Ascending aorta (tissue), 2 donors: ENCODE results near the gene PDE8B. TPM values are rescaled to one million over a fixed set of nuclear protein-coding genes. Genes with fewer than 3 reads are reported as not detected.

Experiments
- DNase-seq, 2 donors: peaks; one replicate each; pipeline ENCODE4 v3.0.0-alpha.2; 2019; ENCODE audit warnings: low spot score in 2 of 2
- H3K27ac ChIP-seq, 2 donors: fragments of 200-600 bp; sonication (generic); one replicate each; pipeline ENCODE4 v1.5.1; 2016 to 2017; ENCODE audit warnings: mild to moderate bottlenecking in 1 of 2
- H3K27me3 ChIP-seq: fragments of 200-600 bp; sonication (generic); one replicate; pipeline ENCODE4 v1.5.1; 2017
- H3K36me3 ChIP-seq, 2 donors: fragments of 200-600 bp; sonication (generic); one replicate each; pipeline ENCODE4 v1.5.1; 2016
- H3K4me1 ChIP-seq, 2 donors: fragments of 200-600 bp; sonication (generic); one replicate each; pipeline ENCODE4 v1.5.1; 2016 to 2017; ENCODE audit warnings: mild to moderate bottlenecking in 1 of 2
- H3K4me3 ChIP-seq, 2 donors: fragments of 200-600 bp; sonication (generic); one replicate each; pipeline ENCODE4 v1.5.1; 2016 to 2017; ENCODE audit warnings: mild to moderate bottlenecking in 1 of 2
- H3K9me3 ChIP-seq, 2 donors: fragments of 200-600 bp; sonication (generic); one replicate each; pipeline ENCODE4 v1.5.1; 2016
- intact Hi-C: fragments of 100-400 bp; cut with DNase I; formaldehyde crosslinking; loops from one replicate; pipeline ENCODE4 v1.15.1; 2023
- total RNA-seq: library from RNA; depleted of rRNA; stranded (reverse); fragments of >200 nt; gene quantifications from one replicate; pipeline ENCODE4 v1.1.0, GENCODE V29; 2016
- TF ChIP-seq, protein P1 (sequence below), 3 experiments: fragments of 200-600 bp in 2 of 3; fragments of 450-650 bp in 1 of 3; sonication (generic) in 2 of 3; IDR thresholded peaks; one replicate each; pipeline ENCODE4 v1.5.1; 2016 to 2019; ENCODE audit warnings: antibody characterized with exemption in 3 of 3, mild to moderate bottlenecking in 1 of 3, moderate library complexity in 1 of 3

PDE8B gene
- total RNA-seq, 1 donor from 2014 or later: 28.1 TPM

DNA sequence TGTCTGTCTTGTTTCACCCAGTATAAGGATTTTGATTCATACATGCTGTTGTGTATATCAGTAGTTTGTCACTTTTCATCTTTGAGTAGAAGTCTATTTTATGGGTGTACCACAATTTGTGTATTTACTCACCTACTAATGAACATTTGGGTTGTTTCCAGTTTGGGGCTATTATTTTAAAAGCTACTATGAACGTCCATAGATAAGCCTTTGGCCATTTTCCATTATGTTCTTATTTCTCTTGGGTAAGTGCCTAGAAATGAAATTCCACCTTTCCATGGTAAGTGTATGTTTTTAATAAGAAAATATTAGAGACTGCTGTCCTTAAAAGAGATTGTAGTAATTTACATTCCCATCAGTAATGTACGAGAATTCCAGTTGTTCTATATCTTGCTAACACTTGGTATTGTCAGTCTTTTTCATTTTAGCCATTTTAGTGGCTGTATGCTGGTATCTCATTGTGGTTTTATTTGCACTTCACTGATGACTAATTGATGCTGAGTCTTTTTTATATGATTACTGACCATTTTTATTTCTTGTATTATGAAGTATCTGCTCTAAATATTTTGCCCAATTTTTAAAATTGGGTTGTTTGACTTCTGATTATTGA, 17.9 kb upstream of the PDE8B start:
- Histone ChIP-seq H3K4me3 (no peak overlapping the region), H3K4me1 (no peaks in the 10 kb centered on the region), H3K36me3 (no peaks in the 10 kb centered on the region), H3K9me3 (no peaks in the 10 kb centered on the region), H3K27me3 (no peaks in the 10 kb centered on the region), H3K27ac (no peak overlapping the region)
- no peak for DNase-seq
- intact Hi-C loops: no loop called here
- TF ChIP-seq, protein P1, sequence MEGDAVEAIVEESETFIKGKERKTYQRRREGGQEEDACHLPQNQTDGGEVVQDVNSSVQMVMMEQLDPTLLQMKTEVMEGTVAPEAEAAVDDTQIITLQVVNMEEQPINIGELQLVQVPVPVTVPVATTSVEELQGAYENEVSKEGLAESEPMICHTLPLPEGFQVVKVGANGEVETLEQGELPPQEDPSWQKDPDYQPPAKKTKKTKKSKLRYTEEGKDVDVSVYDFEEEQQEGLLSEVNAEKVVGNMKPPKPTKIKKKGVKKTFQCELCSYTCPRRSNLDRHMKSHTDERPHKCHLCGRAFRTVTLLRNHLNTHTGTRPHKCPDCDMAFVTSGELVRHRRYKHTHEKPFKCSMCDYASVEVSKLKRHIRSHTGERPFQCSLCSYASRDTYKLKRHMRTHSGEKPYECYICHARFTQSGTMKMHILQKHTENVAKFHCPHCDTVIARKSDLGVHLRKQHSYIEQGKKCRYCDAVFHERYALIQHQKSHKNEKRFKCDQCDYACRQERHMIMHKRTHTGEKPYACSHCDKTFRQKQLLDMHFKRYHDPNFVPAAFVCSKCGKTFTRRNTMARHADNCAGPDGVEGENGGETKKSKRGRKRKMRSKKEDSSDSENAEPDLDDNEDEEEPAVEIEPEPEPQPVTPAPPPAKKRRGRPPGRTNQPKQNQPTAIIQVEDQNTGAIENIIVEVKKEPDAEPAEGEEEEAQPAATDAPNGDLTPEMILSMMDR (IDR thresholded peaks at IDR 0.05): no peak

GRCh38 chr5:77194762-77195161, 15.7 kb upstream of the PDE8B start:
- H3K4me1 ChIP-seq: no peaks in the 10 kb centered on the region
- H3K27me3 ChIP-seq: no peaks in the 10 kb centered on the region
- H3K4me3 ChIP-seq: no peak overlapping the region
- no peak for DNase-seq
- TF ChIP-seq, protein P1 (IDR thresholded peaks at IDR 0.05): no peak
- peaks cover 0 to 10% of the 10 kb centered on the region in 2 donors for H3K9me3 ChIP-seq
- H3K36me3 ChIP-seq: no peaks in the 10 kb centered on the region
- intact Hi-C loops: no loop called here
- H3K27ac ChIP-seq: no peak overlapping the region

- Histone ChIP-seq H3K27ac (no peak overlapping the region), H3K27me3 (no peaks in the 10 kb centered on the region), H3K4me1 (no peaks in the 10 kb centered on the region), H3K9me3 (peaks cover 0 to 10% of the 10 kb centered on the region in 2 donors), H3K36me3 (no peaks in the 10 kb centered on the region), H3K4me3 (no peak overlapping the region)
- TF ChIP-seq, protein P1 (IDR thresholded peaks at IDR 0.05): no peak
- intact Hi-C loops: no loop called here
- no peak for DNase-seq
These were observed 12.5 kb upstream of the PDE8B start for GRCh38 chr5:77197840-77198554.

- TF ChIP-seq, protein P1 (IDR thresholded peaks at IDR 0.05): no peak
- Histone ChIP-seq H3K9me3 (peaks cover 0 to 10% of the 10 kb centered on the region in 2 donors), H3K4me1 (peaks cover 0 to 4% of the 10 kb centered on the region in 2 donors), H3K27me3 (no peaks in the 10 kb centered on the region), H3K4me3 (no peak overlapping the region), H3K36me3 (no peaks in the 10 kb centered on the region), H3K27ac (no peak overlapping the region)
- intact Hi-C loops: no loop called here
- no peak for DNase-seq
These were observed 9.8 kb upstream of the PDE8B start for GRCh38 chr5:77200663-77201062.

- H3K9me3 ChIP-seq: peaks cover 0 to 10% of the 10 kb centered on the region in 2 donors
- H3K27ac ChIP-seq: no peak overlapping the region
- H3K36me3 ChIP-seq: no peaks in the 10 kb centered on the region
- TF ChIP-seq, protein P1 (IDR thresholded peaks at IDR 0.05): no peak
- H3K4me1 ChIP-seq: peaks cover 0 to 4% of the 10 kb centered on the region in 2 donors
- no peaks in the 10 kb centered on the region for H3K27me3 ChIP-seq
- no peak for DNase-seq
- no peak overlapping the region for H3K4me3 ChIP-seq
- intact Hi-C loops: no loop called here
These were observed 8.3 kb upstream of the PDE8B start for GRCh38 chr5:77202145-77202544.
